A549 (cell line): ENCODE measurements around the gene TMEM269. TPM values are rescaled to one million over a fixed set of nuclear protein-coding genes. Genes with fewer than 3 reads are reported as not detected.
"Not testable (repeated sequence)": the region's sequence is repeated elsewhere in the genome, so short reads cannot be mapped to it uniquely, and the experiment has no call there.

Experiments used
- ATAC-seq, 2 experiments: fragments of 200-7000 bp in 1 of 2; fragments of >200 bp in 1 of 2; cut with Nextera tagmentation in 1 of 2; cut with Tn5 transposase in 1 of 2; 3 replicates each; pipeline versions ENCODE4 v1.8.0 to v1.9.1; 2018 to 2020; ENCODE audit warnings: mild to moderate bottlenecking in 1 of 2, moderate library complexity in 1 of 2
- CTCF ChIA-PET: fragments of 300-600 bp; sonication (Branson Sonifier 250); formaldehyde crosslinking; extraction: SDS; loops from one replicate; lab custom pipeline; 2021; ENCODE audit warnings: antibody characterized with exemption, inconsistent platforms; lab: Yijun Ruan, JAX
- POLR2A ChIA-PET: fragments of 350-600 bp; formaldehyde crosslinking; extraction: SDS; loops from one replicate; lab custom pipeline; 2021; ENCODE audit warnings: antibody characterized with exemption, inconsistent platforms; lab: Yijun Ruan, JAX
- DNase-seq, 2 experiments: peaks; one replicate each; pipeline versions ENCODE4 v3.0.0 to v3.0.0-alpha.2; 2011 to 2016; ENCODE audit warnings: low read depth in 1 of 2, low spot score in 1 of 2
- FAIRE-seq: peaks from 2 replicates; lab custom pipeline; 2011; peaks lifted over from hg19 to GRCh38; lab: Jason Lieb, UNC
- H3K27ac ChIP-seq, 2 experiments: fragments of >200 bp; sonication (Bioruptor Twin); formaldehyde crosslinking; 3 replicates each; pipeline ENCODE4 v1.5.1; 2016 to 2017
- H3K4me1 ChIP-seq: fragments of >200 bp; sonication (Bioruptor Twin); formaldehyde crosslinking; 3 replicates; pipeline ENCODE4 v1.6.1; 2016
- H3K4me2 ChIP-seq: fragments of >200 bp; sonication (Bioruptor Twin); formaldehyde crosslinking; 3 replicates; pipeline ENCODE4 v1.6.1; 2016
- H3K4me3 ChIP-seq: fragments of >200 bp; sonication (Bioruptor Twin); formaldehyde crosslinking; 3 replicates; pipeline ENCODE4 v1.5.1; 2016
- H3K9me3 ChIP-seq: fragments of >200 bp; sonication (Bioruptor Twin); formaldehyde crosslinking; 3 replicates; pipeline ENCODE4 v1.6.1; 2016
- BHLHE40 ChIP-seq: IDR thresholded peaks from 2 replicates; pipeline ENCODE4 v1.6.1; 2012; ENCODE audit warnings: low read depth, low read length, inconsistent platforms
- CBX2 ChIP-seq: fragments of 200-600 bp; sonication (generic); IDR thresholded peaks from 2 replicates; pipeline ENCODE4 v1.6.1; 2016; ENCODE audit warnings: low read depth, mild to moderate bottlenecking, borderline replicate concordance
- CEBPB ChIP-seq, 2 experiments: fragments of >200 bp in 1 of 2; sonication (Bioruptor Twin) in 1 of 2; formaldehyde crosslinking in 1 of 2; IDR thresholded peaks; 2 replicates each; pipeline ENCODE4 v1.6.1; 2012 to 2016
- EHMT2 ChIP-seq: fragments of 200-600 bp; sonication (generic); IDR thresholded peaks from 2 replicates; pipeline ENCODE4 v1.6.1; 2016; ENCODE audit warnings: antibody characterized with exemption, low read depth, mild to moderate bottlenecking, moderate library complexity
- EP300 ChIP-seq, 2 experiments: fragments of >200 bp; sonication (Bioruptor Twin); formaldehyde crosslinking; IDR thresholded peaks; 2 replicates in 1 of 2; 3 replicates in 1 of 2; pipeline ENCODE4 v1.6.1; 2016 to 2017
- FOSL2 ChIP-seq, 2 experiments: fragments of 450-650 bp in 1 of 2; fragments of >200 bp in 1 of 2; sonication (Bioruptor Twin) in 1 of 2; formaldehyde crosslinking; IDR thresholded peaks; 2 replicates each; pipeline versions ENCODE4 v1.5.0 to v1.6.1; 2016 to 2020; ENCODE audit warnings: mild to moderate bottlenecking in 1 of 2, moderate library complexity in 1 of 2
- HDAC2 ChIP-seq: fragments of 200-600 bp; sonication (generic); IDR thresholded peaks from 2 replicates; pipeline ENCODE4 v1.6.1; 2016
- JUNB ChIP-seq: fragments of >200 bp; sonication (Bioruptor Twin); formaldehyde crosslinking; IDR thresholded peaks from 2 replicates; pipeline ENCODE4 v1.6.1; 2016
- MAFK ChIP-seq: fragments of 450-650 bp; IDR thresholded peaks from 2 replicates; pipeline ENCODE4 v1.6.1; 2014; ENCODE audit not compliant: partially characterized antibody
- MAZ ChIP-seq: fragments of 150-350 bp; IDR thresholded peaks from 2 replicates; pipeline ENCODE4 v1.6.1; 2014; ENCODE audit warnings: antibody characterized with exemption, low read depth, low read length, borderline replicate concordance
- PHF8 ChIP-seq: fragments of 200-600 bp; sonication (generic); IDR thresholded peaks from 2 replicates; pipeline ENCODE4 v1.6.1; 2016; ENCODE audit warnings: low read depth, mild to moderate bottlenecking, antibody characterized with exemption, moderate library complexity, borderline replicate concordance
- POLR2A ChIP-seq: IDR thresholded peaks from 2 replicates; pipeline ENCODE4 v1.6.1; 2012; ENCODE audit warnings: mild to moderate bottlenecking, low read length
- RAD21 ChIP-seq, 2 experiments: fragments of >200 bp in 1 of 2; sonication (Bioruptor Twin) in 1 of 2; formaldehyde crosslinking in 1 of 2; IDR thresholded peaks in 1 of 2; conservative IDR thresholded peaks in 1 of 2; 2 replicates in 1 of 2; 3 replicates in 1 of 2; pipeline ENCODE4 v1.6.1; 2012 to 2018; ENCODE audit warnings: inconsistent platforms in 1 of 2
- ZNF302 ChIP-seq: fragments of 250-450 bp; sonication (Bioruptor Pico); IDR thresholded peaks from 2 replicates; pipeline ENCODE4 v1.9.0; 2021; ENCODE audit warnings: inconsistent platforms, mild to moderate bottlenecking, moderate library complexity
- ZSCAN20 ChIP-seq: fragments of 250-450 bp; sonication (Bioruptor Pico); IDR thresholded peaks from 2 replicates; pipeline ENCODE4 v1.8.0; 2022; ENCODE audit warnings: mild to moderate bottlenecking, moderate library complexity
- WGBS: methylation state at CpG from one replicate; pipeline ENCODE4 v1.1.6; 2017; ENCODE audit errors: missing lambda C conversion rate; 5-methylcytosine and 5-hydroxymethylcytosine counted together
- polyA plus RNA-seq, 4 experiments: library from polyadenylated mRNA; depleted of rRNA in 3 of 4; stranded (reverse); fragments of >200 nt; fragmentation: RNase III in 1 of 4; extraction: RNeasy Plus Mini Kit Qiagen cat#74134 plus additional on column Dnase treatment in 1 of 4; gene quantifications; 2 replicates in 3 of 4; 3 replicates in 1 of 4; pipeline ENCODE4 v1.2.3, GENCODE V29; 2011 to 2017
- TF ChIP-seq, protein P1 (sequence below): fragments of 450-650 bp; IDR thresholded peaks from 2 replicates; pipeline ENCODE4 v1.6.1; 2014; ENCODE audit warnings: antibody characterized with exemption
- TF ChIP-seq, protein P2 (sequence below): fragments of 250-450 bp; sonication (Bioruptor Pico); IDR thresholded peaks from 2 replicates; pipeline ENCODE4 v1.5.0; 2020; ENCODE audit warnings: low read depth, mild to moderate bottlenecking, moderate library complexity
- TF ChIP-seq, protein P3 (sequence below): fragments of 150-350 bp; IDR thresholded peaks from 2 replicates; pipeline ENCODE4 v1.6.1; 2014; ENCODE audit warnings: low read depth, mild to moderate bottlenecking, low read length
- TF ChIP-seq, protein P4 (sequence below): fragments of >200 bp; sonication (Bioruptor Twin); formaldehyde crosslinking; IDR thresholded peaks from 3 replicates; pipeline ENCODE4 v1.6.1; 2016

Gene TMEM269
- polyA plus RNA-seq, 2 of the 4 experiments (the other 2 are of a cell fraction), result 0.21 TPM

DNA sequence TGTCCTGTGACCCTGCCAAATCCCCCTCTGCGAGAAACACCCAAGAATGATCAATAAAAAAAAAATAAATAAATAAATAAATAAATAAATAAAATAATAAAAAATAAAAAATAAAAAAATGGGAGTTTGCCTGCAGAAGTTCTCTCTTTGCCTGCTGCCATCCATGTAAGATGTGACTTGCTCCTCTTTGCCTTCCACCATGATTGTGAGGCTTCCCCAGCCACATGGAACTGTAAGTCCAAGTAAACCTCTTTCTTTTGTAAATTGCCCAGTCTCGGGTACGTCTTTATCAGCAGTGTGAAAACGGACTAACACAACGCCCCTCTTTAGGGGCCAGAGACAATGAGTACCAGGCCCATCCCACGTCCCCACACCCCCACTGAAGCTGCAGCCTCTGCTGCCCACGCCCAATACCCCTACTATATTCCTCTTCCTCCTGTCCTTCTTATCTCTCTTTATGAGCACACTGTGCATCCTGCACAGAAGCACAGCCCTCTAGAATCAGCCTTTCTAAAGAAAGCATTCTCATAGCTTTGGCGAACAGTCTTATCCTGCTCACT lies 33.2 kb upstream of the TMEM269 start:
- POLR2A ChIA-PET, H3K27ac ChIP-seq, H3K4me1 ChIP-seq, ATAC-seq, H3K9me3 ChIP-seq, FAIRE-seq, H3K4me3 ChIP-seq, H3K4me2 ChIP-seq, DNase-seq, CTCF ChIA-PET: not testable (repeated sequence)
- WGBS, result 90% methylated on average over 8 of the region's 8 CpGs

DNA sequence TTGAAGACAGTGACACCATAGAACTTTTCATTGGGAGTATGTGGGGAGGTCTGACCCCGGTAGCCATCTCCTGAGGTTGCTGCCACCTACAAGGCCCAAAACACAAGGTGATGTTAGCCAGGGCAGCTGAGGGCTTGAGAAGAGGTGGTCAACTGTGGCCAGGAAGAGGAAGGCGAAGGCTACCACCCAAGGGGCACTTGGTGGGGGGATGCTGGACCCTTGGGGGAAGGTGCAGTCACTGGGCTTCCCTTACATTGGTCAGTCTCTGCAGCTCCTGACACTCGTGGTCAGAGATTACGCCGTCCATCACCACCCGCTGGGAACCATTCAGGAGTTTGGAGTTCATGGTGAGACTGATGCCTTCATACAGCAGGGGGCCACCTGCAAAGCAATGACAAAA lies 32.5 kb upstream of the TMEM269 start:
- H3K4me3 ChIP-seq, result no peak overlapping the region
- H3K27ac ChIP-seq, result no peak overlapping the region
- 88% methylated on average over 6 of the region's 6 CpGs for WGBS
- CTCF ChIA-PET, result interaction anchor here (1.1 to 1.3 kb wide), 2 partner anchors 10 to 14 kb away, joined by 3 to 5 read pairs; partner anchors contain the start of gene P3H1
- no peak for ATAC-seq
- H3K4me1 ChIP-seq, result no peaks in the 10 kb centered on the region
- no peak overlapping the region for H3K4me2 ChIP-seq
- POLR2A ChIA-PET, result no interaction called here
- no peaks in the 10 kb centered on the region for H3K9me3 ChIP-seq
- TF ChIP-seq, protein P1, sequence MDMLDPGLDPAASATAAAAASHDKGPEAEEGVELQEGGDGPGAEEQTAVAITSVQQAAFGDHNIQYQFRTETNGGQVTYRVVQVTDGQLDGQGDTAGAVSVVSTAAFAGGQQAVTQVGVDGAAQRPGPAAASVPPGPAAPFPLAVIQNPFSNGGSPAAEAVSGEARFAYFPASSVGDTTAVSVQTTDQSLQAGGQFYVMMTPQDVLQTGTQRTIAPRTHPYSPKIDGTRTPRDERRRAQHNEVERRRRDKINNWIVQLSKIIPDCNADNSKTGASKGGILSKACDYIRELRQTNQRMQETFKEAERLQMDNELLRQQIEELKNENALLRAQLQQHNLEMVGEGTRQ, result no peak
- TF ChIP-seq JUNB, result no peak
- TF ChIP-seq EP300 (IDR thresholded peaks at IDR 0.05), result no peak
- TF ChIP-seq, protein P2, sequence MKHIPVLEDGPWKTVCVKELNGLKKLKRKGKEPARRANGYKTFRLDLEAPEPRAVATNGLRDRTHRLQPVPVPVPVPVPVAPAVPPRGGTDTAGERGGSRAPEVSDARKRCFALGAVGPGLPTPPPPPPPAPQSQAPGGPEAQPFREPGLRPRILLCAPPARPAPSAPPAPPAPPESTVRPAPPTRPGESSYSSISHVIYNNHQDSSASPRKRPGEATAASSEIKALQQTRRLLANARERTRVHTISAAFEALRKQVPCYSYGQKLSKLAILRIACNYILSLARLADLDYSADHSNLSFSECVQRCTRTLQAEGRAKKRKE (CRISPR knock-in tag), result no peak
- no peak for TF ChIP-seq RAD21 (conservative IDR thresholded peaks at IDR 0.05 in 1 of 2, IDR thresholded peaks at IDR 0.05 in 1 of 2)
- TF ChIP-seq HDAC2, result no peak
- TF ChIP-seq, protein P3, sequence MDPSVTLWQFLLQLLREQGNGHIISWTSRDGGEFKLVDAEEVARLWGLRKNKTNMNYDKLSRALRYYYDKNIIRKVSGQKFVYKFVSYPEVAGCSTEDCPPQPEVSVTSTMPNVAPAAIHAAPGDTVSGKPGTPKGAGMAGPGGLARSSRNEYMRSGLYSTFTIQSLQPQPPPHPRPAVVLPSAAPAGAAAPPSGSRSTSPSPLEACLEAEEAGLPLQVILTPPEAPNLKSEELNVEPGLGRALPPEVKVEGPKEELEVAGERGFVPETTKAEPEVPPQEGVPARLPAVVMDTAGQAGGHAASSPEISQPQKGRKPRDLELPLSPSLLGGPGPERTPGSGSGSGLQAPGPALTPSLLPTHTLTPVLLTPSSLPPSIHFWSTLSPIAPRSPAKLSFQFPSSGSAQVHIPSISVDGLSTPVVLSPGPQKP, result no peak
- no peak for TF ChIP-seq ZNF302 (CRISPR knock-in tag)
- no peak for TF ChIP-seq ZSCAN20
- no peak for TF ChIP-seq PHF8
- TF ChIP-seq POLR2A, result no peak
- TF ChIP-seq FOSL2 (IDR thresholded peaks at IDR 0.05), result no peak
- TF ChIP-seq FOSL2 (CRISPR knock-in tag; IDR thresholded peaks at IDR 0.05), result no peak
- TF ChIP-seq MAFK, result no peak
- no peak for TF ChIP-seq BHLHE40
- no peak for TF ChIP-seq MAZ
- TF ChIP-seq, protein P4, sequence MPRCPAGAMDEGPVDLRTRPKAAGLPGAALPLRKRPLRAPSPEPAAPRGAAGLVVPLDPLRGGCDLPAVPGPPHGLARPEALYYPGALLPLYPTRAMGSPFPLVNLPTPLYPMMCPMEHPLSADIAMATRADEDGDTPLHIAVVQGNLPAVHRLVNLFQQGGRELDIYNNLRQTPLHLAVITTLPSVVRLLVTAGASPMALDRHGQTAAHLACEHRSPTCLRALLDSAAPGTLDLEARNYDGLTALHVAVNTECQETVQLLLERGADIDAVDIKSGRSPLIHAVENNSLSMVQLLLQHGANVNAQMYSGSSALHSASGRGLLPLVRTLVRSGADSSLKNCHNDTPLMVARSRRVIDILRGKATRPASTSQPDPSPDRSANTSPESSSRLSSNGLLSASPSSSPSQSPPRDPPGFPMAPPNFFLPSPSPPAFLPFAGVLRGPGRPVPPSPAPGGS, result no peak
- no peak for TF ChIP-seq EHMT2
- DNase-seq, result no peak
- FAIRE-seq, result no peak

DNA sequence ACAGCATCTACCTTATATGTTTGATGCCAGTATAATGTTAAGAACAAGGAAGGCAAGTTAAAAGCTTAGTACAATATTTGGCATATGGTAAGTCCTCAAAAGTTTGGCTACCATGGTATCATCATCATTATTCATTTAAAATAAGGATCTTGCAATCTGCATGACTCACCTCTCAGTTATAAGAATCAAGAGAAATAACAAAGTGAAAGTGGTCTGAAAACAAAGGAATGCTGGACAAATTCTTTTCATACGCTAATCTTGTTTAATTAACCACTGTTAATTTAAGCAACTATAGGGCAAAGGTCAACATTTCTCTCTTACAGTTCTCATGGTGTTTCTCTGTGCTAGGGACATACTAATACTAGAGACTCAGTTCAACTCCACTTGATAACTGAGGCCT lies 31.7 kb upstream of the TMEM269 start:
- FAIRE-seq (no peak), DNase-seq (no peak), ATAC-seq (no peak)
- Histone ChIP-seq H3K4me2 (no peak overlapping the region), H3K27ac (no peak overlapping the region), H3K4me1 (no peaks in the 10 kb centered on the region), H3K9me3 (no peaks in the 10 kb centered on the region), H3K4me3 (no peak overlapping the region)
- POLR2A ChIA-PET, result no interaction called here
- no peak for TF ChIP-seq CEBPB (IDR thresholded peaks at IDR 0.05)
- no peak for TF ChIP-seq FOSL2 (IDR thresholded peaks at IDR 0.05)
- TF ChIP-seq FOSL2 (CRISPR knock-in tag; IDR thresholded peaks at IDR 0.05), result peak; percentile 33; the same call in 1 of the 2 replicates
- no peak for TF ChIP-seq CBX2
- 91% methylated on average over 1 of the region's 1 CpG for WGBS
- CTCF ChIA-PET, result interaction anchor here (0.6 to 1.3 kb wide), 3 partner anchors 9 to 791 kb away, joined by 3 to 5 read pairs (median 3); partner anchors contain the start of gene P3H1
